GM21360 (cell line): Measurements from ENCODE around the gene GTF2B.
A peak's percentile ranks its signal among the peaks of the same experiment; 100 is the strongest.
"Not testable (repeated sequence)": the region's sequence is repeated elsewhere in the genome, so short reads cannot be mapped to it uniquely, and the experiment has no call there.

ENCODE experiments used
- ATAC-seq: cut with Tn5 transposase; IDR thresholded peaks from one replicate; pipeline ENCODE4 v1.9.1; 2021; ENCODE audit warnings: mild to moderate bottlenecking, moderate library complexity; ENCODE audit not compliant: unreplicated experiment

GTF2B gene, protein sequence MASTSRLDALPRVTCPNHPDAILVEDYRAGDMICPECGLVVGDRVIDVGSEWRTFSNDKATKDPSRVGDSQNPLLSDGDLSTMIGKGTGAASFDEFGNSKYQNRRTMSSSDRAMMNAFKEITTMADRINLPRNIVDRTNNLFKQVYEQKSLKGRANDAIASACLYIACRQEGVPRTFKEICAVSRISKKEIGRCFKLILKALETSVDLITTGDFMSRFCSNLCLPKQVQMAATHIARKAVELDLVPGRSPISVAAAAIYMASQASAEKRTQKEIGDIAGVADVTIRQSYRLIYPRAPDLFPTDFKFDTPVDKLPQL

DNA sequence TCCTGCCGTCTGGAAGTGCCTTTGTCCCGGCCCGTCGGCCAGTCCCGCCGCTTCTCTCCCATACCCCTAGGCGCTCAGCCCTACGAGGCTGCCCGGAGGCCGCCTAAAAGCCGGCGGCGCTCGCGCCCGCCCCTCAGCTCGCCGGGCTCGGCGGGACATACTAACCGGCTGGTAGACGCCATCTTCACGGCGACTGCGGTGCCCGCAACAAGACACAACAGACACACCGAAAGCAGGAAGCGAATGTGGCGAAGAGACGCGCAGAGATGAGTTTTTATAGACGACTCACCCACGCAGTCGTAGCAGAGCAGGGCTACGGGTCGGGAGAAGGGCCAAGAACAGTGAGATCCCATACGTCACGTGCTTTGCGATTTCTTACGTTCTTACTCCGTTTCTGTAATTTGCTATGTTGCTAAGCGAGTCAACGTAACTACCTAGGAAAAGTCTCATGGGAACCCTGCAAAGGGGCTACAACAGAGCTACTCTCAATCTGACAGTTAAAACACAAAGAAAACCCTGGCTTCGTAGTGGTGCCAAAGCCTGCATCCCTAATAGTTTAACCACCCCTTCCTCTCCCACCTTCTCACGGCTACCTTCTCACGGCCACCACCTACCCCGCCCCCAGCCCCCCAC is at the start of gene GTF2B:
Gene GTF2B (minus strand): TSS at position 250 of the 633 bp plus-strand sequence. CDS start 68 bp downstream, at position 182.
- peak; percentile 86 for ATAC-seq

DNA sequence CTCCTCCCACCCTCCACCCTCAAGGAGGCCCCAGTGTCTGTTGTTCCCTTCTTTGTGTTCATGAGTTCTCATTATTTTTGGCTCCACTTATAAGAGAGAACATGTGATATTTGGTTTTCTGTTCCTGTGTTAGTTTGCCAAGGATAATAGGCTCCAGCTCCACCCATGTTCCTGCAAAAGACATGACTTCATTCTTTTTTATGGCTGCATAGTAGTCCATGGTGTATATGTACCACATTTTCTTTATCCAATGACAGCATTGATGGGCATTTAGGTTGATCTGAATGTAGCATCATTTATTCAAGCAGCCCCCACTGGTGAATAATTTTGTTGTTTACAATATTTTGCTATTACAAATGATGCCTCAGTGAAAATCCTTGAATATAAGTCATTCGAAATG is 47.2 kb upstream of the GTF2B start:
- ATAC-seq: not testable (repeated sequence)

DNA sequence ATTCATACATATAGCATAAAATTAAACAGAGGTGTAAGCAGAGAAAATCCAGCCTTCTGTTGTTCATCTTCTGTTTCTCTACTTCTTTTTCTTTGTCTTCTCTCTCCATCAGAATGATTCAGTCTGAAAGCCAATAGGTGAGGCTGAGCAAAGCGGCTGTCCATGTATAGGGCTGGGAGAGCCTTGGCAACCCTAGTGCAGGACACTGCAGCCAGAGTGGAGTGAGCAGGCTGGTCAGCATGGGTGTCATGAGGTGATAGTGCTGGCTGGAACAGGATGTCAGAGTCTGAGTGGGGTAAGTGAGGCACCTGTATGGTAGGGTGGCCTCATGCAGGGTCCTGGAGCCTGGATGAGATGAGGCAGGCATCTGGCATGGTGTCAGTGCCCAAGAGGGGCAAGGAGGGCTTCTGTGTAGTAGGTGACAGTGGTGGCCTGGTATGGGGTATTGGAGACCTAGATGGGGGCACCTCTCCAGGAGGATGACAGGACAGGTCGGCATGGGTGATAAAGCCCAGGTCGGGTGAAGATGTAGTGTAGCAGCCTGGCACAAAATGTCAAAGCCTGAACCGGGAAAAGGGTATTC is 45.5 kb upstream of the GTF2B start:
- ATAC-seq: no peak

DNA sequence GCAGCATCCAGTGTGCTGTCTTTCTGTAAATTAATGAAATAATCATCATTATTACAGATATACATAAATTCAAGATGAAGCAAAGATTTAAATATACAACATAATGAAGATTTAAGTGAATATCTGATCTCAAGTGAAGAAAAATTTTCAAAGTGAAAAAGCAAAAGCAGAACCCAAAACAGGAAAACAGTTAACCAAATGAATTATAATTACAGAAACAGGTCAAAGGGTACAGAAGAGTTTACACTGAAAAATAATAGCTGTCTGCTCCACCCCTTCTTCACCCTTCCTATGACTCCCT is 44.8 kb upstream of the GTF2B start:
- no peak for ATAC-seq

DNA sequence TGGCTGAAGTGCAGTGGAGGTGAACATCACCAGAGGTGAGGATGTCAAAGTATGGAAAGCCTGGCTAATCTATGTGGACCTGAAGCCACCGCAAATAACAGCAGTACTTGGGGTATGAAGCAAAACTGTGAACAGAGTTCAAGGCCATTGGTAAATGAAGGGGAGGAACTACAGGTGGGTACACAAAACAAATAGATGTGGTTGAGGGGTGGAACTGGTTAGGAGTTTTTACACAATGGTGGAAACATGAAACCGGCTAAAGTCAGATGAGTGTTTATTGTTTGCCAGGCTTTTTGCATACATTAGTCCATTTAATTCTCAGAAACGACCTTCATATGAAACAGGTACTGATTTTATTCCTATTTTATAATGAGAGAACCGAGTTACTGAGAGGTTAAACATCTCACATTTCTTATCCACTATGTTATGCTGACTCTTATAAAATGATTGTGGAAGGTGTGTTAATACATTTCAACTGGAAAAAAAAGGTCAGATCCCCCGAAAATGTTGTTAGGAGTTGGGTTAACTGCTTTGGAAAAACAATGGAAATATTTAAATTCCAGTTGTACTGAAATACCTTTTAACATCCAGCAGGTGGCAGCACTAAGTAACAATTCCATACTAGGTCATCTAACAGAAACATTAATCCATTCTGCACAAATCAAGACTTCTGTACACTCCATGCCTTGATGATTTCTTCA is 44.3 kb upstream of the GTF2B start:
- no peak for ATAC-seq

DNA sequence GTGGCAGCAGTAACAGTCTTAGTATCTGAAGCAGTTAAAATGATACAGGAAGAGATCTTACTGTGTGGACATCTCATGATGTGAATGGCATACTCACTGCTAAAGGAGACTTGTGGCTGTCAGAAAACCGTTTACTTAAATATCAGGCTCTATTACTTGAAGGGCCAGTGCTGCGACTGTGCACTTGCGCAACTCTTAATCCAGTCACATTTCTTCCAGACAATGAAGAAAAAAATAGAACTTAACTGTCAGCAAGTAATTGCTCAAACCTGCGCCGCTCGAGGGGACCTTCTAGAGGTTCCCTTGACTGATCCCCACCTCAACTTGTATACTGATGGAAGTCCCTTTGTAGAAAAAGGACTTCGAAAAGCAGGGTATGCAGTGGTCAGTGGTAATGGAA is 38.8 kb upstream of the GTF2B start:
- ATAC-seq: not testable (repeated sequence)

DNA sequence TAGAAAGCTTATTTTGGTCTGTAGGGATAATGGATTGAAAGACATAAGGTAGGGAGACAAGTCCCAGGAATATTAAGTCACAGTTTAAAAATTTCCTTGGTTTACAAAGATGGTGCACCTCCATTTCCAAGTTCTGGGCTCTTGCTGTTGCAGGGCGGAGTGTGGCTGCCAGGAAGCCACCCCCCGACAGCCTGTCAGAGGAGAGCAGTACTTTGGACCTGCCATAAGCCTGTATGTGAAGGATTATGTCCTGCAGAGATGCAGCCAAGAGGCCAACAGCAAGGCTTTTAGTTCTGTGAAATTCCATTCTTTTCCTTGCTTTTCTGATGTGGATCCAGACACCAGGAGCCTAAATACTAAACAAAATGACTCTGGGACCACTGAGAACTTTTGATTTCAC is 31.9 kb upstream of the GTF2B start:
- ATAC-seq: no peak

DNA sequence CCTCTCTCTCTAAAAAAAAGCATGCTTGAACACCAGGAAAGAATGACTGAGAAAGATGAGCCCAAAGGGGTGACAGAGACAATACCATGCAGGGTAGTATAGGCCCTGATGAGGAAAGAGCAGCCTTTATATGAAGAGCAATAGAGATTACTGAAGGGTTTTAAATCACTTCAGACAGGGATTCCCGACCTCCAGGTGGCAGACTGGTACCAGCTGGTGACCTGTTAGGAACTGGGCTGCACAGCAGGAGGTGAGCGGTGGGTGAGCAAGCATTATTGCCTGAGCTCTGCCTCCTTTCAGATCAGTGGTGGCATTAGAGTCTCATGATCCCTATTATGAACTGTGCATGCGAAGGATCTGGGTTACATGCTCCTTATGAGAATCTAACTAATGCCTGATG is 30.8 kb upstream of the GTF2B start:
- ATAC-seq: no peak

DNA sequence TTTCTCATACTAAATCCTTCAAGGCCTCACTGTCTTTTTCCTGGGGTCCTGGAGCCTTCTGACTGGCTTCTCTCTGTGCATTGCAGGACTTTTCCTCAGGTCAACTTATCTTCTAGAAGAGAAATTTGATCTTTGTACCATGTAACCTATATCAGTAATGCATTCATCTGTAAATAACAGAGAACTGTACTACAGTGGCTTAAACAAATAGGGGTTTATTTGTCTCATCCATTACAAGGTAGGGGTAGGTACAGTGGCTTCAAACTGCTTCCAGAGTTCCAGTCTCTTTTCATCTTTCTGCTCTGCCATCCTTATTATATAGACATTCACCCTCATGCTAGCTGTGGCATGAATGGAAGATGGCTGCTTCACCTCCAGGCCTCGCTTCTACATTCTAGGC is 29.5 kb upstream of the GTF2B start:
- ATAC-seq: no peak

DNA sequence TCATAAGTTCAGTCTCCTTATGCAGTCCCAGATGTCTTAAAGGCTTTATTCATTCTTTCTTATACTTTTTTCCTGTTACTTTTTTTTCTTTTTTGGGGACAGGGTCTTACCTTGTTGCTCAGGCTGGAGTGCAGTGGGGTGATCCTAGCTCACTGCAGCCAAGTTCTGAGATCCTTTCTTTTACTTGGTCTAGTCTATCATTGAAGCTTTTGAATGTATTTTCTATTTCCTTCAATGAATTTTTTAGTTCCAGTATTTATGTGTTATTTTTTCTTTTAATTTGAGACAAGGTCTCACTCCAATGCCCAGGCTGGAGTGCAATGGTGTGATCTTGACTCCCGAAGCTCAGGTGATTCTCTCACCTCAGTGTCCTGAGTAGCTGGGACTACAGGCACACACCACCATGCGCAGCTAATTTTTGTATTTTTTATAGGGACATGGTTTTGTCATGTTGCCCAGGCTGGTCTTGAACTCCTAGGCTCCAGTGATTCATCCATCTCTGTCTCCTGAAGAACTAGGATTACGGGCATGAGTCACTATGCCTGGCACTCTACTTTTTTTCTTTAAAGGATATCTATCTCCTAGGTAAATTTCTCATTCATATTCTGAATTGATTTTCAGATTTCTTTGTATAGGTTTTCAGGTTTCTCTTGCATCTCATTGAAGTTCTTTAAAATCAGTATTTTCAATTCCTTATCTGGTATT is 26.1 kb upstream of the GTF2B start:
- ATAC-seq: no peak

DNA sequence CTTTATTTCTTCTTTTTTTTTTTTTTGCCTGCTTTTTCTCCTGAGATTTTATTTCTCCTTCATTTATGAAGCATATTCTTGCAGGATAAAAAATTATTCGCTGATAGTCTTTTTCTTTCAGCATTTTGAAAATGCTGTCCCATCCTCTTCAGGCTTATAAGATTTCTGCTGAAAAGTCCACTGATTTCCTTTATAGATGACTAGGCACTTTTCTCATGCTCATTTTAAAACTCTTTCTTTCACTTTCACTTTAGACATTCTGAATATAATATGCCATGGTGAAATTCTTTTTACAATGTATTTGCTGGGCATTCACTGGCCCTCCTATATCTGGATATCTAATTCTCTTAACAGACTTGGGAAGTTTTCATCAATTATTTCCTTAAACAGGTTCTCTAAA is 25.5 kb upstream of the GTF2B start:
- no peak for ATAC-seq

DNA sequence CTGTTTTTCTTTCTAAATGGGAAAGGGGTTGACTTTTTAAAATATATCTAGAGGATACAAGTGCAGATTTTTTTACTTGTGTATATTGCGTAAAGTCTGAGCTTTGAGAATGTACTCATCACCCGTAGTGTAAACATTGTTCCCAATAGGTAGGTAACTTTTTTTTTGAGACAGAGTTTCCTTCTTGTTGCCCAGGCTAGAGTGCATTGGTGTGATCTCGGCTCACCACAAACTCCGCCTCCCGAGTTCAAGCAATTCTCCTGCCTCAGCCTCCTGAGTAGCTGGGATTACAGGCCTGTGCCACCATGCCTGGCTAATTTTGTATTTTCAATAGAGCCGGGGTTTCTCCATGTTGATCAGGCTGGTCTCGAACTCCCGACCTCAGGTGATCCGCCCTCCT is 20.4 kb upstream of the GTF2B start:
- ATAC-seq: not testable (repeated sequence)

DNA sequence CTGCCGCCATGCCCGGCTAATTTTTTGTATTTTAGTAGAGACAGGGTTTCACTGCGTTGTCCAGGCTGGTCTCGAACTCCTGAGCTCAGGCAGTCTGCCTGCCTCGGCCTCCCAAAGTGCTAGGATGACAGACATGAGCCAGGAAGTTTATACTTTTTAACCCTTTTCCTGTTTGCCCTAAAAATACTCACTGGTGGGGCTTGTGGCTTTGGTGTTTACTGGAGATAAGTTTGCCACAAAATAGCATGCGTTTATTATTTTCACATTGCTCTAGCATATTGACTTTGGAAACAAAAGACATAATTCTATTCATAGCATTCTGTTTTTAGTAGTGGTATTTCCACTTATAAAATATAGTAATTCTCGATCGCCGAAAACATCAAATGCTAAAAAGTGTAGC is 19.8 kb upstream of the GTF2B start:
- no peak for ATAC-seq

DNA sequence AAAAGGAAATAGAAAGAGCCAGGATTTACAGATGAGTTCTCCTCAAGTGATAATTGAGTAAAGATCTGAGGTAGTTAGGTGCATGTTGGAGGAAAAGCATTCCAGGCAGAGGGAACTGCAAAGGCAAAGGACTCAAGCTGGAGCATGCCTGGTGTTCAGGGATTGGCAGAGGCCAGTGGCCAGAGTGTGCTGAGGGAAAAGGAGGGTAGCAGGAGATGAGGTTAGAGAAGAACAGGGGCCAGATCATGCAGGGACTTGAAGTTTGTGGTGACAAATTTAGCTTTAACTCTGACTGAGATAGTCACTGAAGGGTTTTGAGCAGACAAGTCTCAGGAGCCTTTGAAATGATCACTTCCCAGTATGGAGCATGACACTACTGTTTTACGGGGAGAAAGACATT is 19.0 kb upstream of the GTF2B start:
- ATAC-seq: no peak

DNA sequence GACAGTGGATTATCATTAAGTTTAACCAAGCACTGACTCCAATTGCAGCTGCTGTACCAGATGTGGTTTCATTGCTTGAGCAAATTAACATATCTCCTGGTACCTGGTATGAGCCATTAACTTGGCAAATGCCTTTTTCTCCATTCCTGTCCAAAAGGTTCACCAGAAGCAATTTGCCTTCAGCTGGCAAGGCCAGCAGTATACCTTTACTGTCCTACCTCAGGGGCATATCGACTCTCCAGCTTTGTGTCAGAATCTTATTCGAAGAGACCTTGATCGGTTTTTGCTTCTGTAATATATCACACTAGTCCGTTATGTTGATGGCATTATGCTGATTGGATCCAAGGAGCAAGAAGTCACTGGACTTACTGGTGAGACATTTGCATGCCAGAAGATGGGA is 9.5 kb upstream of the GTF2B start:
- ATAC-seq: no peak

DNA sequence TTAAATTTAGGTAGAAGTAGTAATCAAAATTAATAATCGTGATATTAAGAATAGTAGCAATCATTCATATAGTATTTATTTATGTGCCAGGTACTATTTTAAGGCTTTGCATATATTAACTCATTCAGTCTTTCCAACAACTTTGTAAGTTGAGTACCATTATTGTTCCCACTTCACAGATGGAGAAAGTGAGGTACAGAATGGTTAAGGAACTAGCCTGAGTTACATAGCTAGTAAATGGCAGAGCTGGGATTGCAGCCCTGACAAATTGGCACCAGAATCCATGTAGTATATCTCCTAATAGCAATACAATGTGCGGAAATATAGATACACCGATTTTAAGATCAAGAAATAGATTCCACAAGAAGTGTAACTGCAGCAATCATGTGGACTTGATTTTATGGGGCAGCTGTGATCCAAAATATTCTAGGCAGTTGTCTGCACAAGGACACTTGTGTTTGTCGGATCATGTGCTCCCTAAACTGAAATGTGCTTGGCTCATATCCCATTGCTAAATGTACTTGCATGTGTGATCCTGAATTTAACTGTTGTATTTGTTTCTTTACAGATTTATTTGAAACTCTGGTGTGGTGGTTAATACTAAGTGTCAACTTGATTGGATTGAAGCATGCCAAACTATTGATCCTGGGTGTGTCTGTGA is 5.8 kb upstream of the GTF2B start:
- no peak for ATAC-seq

DNA sequence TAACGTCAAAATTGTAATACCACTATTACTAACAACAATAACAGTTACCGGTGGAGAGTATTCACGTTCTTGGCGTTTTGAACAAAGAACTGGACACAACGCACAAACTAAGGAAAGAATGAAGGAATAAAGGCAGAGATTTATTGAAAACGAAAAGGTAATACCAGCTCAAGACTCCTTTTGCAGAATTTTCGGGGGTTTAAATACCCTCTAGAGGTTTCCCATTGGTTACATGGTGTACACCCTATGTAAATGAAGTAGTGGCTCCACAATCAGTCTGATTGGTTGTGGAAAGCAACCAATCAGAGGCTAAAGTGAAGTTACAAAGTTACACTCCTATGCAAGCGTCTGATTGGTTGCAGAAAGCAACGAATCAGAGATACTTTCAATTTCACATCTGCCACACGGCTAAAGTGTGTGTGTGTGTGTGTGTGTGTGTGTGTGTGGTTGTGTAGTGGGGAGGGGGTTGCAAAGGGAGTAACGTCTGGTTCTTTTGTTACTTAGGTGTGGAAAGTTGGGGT is 1.1 kb upstream of the GTF2B start:
- ATAC-seq: no peak

DNA sequence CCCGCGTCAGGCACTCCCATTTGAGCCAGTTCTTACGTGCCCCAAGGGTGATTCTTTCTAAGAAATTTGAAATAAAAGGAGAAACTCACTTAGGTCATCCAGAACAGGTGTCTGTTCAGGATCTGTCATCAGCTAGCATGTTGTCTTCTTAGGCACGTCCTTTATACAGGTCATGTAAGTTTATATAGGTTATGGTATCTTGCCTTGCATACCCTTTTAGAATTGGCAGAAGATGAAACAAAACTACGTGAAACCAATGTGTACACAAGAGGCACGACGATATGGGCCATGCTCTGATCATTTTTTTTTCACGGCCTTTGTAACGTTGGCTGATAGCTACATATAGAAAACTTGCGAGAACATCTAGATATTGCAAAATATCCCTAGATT is 579 bp upstream of the GTF2B start:
- no peak for ATAC-seq

DNA sequence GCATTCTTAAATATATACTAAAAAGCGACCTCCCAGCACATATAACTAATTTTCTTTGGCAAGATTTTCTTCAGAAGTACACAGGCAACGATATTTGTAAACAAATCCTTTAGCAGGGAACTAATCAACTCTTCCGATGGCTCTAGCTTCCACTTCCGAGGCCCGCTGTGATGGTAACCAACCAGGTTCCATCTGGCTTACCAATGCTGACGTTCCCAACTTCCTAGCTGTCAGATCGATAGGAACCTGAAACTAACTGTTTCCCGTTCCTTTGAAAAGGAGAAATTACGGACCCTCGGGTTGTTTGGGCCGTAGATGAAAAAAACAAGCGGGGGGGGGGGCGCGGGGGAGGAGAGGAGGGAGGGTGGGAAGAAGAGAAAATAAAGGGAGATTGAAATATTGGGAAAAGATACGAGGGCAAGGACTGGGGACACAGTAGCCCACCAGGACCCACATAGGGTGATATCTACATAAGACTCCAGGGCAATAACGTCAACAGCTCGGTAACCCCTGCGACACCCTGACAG is 513 bp downstream of the GTF2B start:
- no peak for ATAC-seq

DNA sequence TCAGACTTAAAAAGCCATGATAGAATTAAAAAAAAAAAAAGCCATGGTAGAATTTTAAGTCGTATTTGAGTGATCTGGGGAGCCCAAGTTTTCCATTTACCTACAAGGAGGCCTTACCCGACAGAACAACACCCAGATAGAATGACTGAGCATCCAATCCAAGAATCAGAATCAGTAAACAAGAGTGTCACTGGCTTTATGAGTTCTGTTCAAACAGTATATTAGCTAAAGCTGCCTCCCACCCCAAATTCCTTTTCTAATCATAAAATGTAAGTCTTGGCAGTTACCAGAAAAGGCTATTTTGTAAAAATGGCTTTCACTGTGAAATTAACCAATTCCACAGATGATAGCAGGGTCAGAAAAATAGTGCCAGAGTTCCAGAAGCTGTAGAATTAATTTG is 1.2 kb downstream of the GTF2B start:
- ATAC-seq: no peak
